ENCODE data around the gene OXCT1. TPM values are rescaled to one million over a fixed set of nuclear protein-coding genes. Genes with fewer than 3 reads are reported as not detected.

Gene OXCT1
- total RNA-seq, 1 donor from 2014 or later: 16.2 TPM

GRCh38 chr5:41762426-41762825 lies 107.8 kb downstream of the OXCT1 start:
- Histone ChIP-seq H3K27ac (no peak overlapping the region), H3K36me3 (peaks cover 7% of the 10 kb centered on the region), H3K9me3 (no peaks in the 10 kb centered on the region), H3K4me3 (no peak overlapping the region), H3K4me1 (no peaks in the 10 kb centered on the region), H3K27me3 (no peaks in the 10 kb centered on the region)
- intact Hi-C loops (cut with DNase I): no loop called here
- no peak for DNase-seq
- no peak for TF ChIP-seq CTCF (IDR thresholded peaks at IDR 0.05)
- ATAC-seq: no peak

GRCh38 chr5:41761663-41762062 lies 108.6 kb downstream of the OXCT1 start:
- TF ChIP-seq CTCF (IDR thresholded peaks at IDR 0.05): no peak
- Histone ChIP-seq H3K4me3 (no peak overlapping the region), H3K9me3 (no peaks in the 10 kb centered on the region), H3K36me3 (peaks cover 7% of the 10 kb centered on the region), H3K27ac (no peak overlapping the region), H3K27me3 (no peaks in the 10 kb centered on the region), H3K4me1 (no peaks in the 10 kb centered on the region)
- intact Hi-C loops (cut with DNase I): no loop called here
- ATAC-seq: no peak
- no peak for DNase-seq

GRCh38 chr5:41755705-41756104 lies 114.5 kb downstream of the OXCT1 start:
- DNase-seq (no peak), ATAC-seq (no peak)
- Histone ChIP-seq H3K4me3 (no peak overlapping the region), H3K9me3 (no peaks in the 10 kb centered on the region), H3K36me3 (no peaks in the 10 kb centered on the region), H3K27ac (no peak overlapping the region), H3K4me1 (no peaks in the 10 kb centered on the region), H3K27me3 (no peaks in the 10 kb centered on the region)
- no peak for TF ChIP-seq CTCF (IDR thresholded peaks at IDR 0.05)
- intact Hi-C loops (cut with DNase I): no loop called here

GRCh38 chr5:41754857-41755256 lies 115.4 kb downstream of the OXCT1 start:
- DNase-seq (no peak), ATAC-seq (no peak)
- H3K9me3 ChIP-seq: no peaks in the 10 kb centered on the region
- intact Hi-C loops (cut with DNase I): no loop called here
- no peak for TF ChIP-seq CTCF (IDR thresholded peaks at IDR 0.05)
- no peaks in the 10 kb centered on the region for H3K36me3 ChIP-seq
- no peak overlapping the region for H3K27ac ChIP-seq
- H3K4me1 ChIP-seq: no peaks in the 10 kb centered on the region
- H3K4me3 ChIP-seq: no peak overlapping the region
- H3K27me3 ChIP-seq: no peaks in the 10 kb centered on the region

- intact Hi-C loops (cut with DNase I): no loop called here
- Histone ChIP-seq H3K36me3 (no peaks in the 10 kb centered on the region), H3K9me3 (no peaks in the 10 kb centered on the region), H3K27ac (no peak overlapping the region), H3K4me3 (no peak overlapping the region), H3K27me3 (no peaks in the 10 kb centered on the region), H3K4me1 (no peaks in the 10 kb centered on the region)
- DNase-seq: no peak
- no peak for ATAC-seq
- TF ChIP-seq CTCF (IDR thresholded peaks at IDR 0.05): no peak
Measured at GRCh38 chr5:41751867-41752266, 118.4 kb downstream of the OXCT1 start.

GRCh38 chr5:41748631-41749030 lies 121.6 kb downstream of the OXCT1 start:
- ATAC-seq: no peak
- intact Hi-C loops (cut with DNase I): no loop called here

More at GRCh38 chr5:41748631-41749030, 121.6 kb downstream of the OXCT1 start:
- TF ChIP-seq CTCF (IDR thresholded peaks at IDR 0.05): no peak
- H3K9me3 ChIP-seq: no peaks in the 10 kb centered on the region
- DNase-seq: no peak
- H3K27ac ChIP-seq: no peak overlapping the region
- H3K4me1 ChIP-seq: no peaks in the 10 kb centered on the region
- no peaks in the 10 kb centered on the region for H3K27me3 ChIP-seq
- H3K36me3 ChIP-seq: no peaks in the 10 kb centered on the region
- H3K4me3 ChIP-seq: no peak overlapping the region

Measured in upper lobe of right lung (tissue), 1 donor.